ENCODE data around the gene LZTR1.
"Not testable (repeated sequence)": the region's sequence is repeated elsewhere in the genome, so short reads cannot be mapped to it uniquely, and the experiment has no call there.

Gene LZTR1

GRCh38 chr22:20981787-20982562, at the start of gene LZTR1:
Gene LZTR1, plus strand, starts transcription at chr22:20982297. Its CDS starts 75 bp downstream, at chr22:20982372.
- peak; percentile 50 for DNase-seq (ENCODE audit: low read depth)

- no peak for DNase-seq (ENCODE audit: low read depth)
These were observed 48.2 kb upstream of the LZTR1 start for GRCh38 chr22:20933910-20934309.

GRCh38 chr22:20935049-20935448, 47.0 kb upstream of the LZTR1 start:
- DNase-seq (ENCODE audit: low read depth), result not testable (repeated sequence)

GRCh38 chr22:20935780-20936539, 46.1 kb upstream of the LZTR1 start:
- DNase-seq (ENCODE audit: low read depth), result not testable (repeated sequence)

GRCh38 chr22:20937031-20937793, 44.9 kb upstream of the LZTR1 start:
- DNase-seq (ENCODE audit: low read depth), result no peak

GRCh38 chr22:20937794-20938671, 44.1 kb upstream of the LZTR1 start:
- DNase-seq (ENCODE audit: low read depth), result no peak

GRCh38 chr22:20939457-20940185, 42.5 kb upstream of the LZTR1 start:
- DNase-seq (ENCODE audit: low read depth), result not testable (repeated sequence)

- DNase-seq (ENCODE audit: low read depth), result no peak
These were observed 41.9 kb upstream of the LZTR1 start for GRCh38 chr22:20940186-20940651.

GRCh38 chr22:20940904-20941385, 41.2 kb upstream of the LZTR1 start:
- no peak for DNase-seq (ENCODE audit: low read depth)

- DNase-seq (ENCODE audit: low read depth), result not testable (repeated sequence)
These were observed 39.7 kb upstream of the LZTR1 start for GRCh38 chr22:20942203-20942902.

GRCh38 chr22:20943104-20943933, 38.8 kb upstream of the LZTR1 start:
- no peak for DNase-seq (ENCODE audit: low read depth)

GRCh38 chr22:20944042-20944441, 38.1 kb upstream of the LZTR1 start:
- DNase-seq (ENCODE audit: low read depth), result no peak

GRCh38 chr22:20945578-20945934, 36.5 kb upstream of the LZTR1 start:
- no peak for DNase-seq (ENCODE audit: low read depth)

GRCh38 chr22:20946080-20946986, 35.8 kb upstream of the LZTR1 start:
- peak; percentile 56 for DNase-seq (ENCODE audit: low read depth)

GRCh38 chr22:20946991-20947390, 35.1 kb upstream of the LZTR1 start:
- DNase-seq (ENCODE audit: low read depth), result no peak

GRCh38 chr22:20948450-20948849, 33.6 kb upstream of the LZTR1 start:
- DNase-seq (ENCODE audit: low read depth), result no peak

GRCh38 chr22:20948989-20949388, 33.1 kb upstream of the LZTR1 start:
- no peak for DNase-seq (ENCODE audit: low read depth)

GRCh38 chr22:20949698-20950183, 32.4 kb upstream of the LZTR1 start:
- DNase-seq (ENCODE audit: low read depth), result no peak
